ENCODE measurements around the gene GPA33. TPM values are rescaled to one million over a fixed set of nuclear protein-coding genes. Genes with fewer than 3 reads are reported as not detected.

GPA33 gene
- total RNA-seq, 3 donors from 2014 or later (not counting 1 experiment from before 2014, with no cell fraction given) = 2.9 to 4.6 (median 4.5) TPM

- no peak overlapping the region for H3K27ac ChIP-seq (ENCODE audit: low read length)
- DNase-seq (no peak), ATAC-seq (no peak)
- H3K4me3 ChIP-seq (ENCODE audit: low read length) = no peak overlapping the region
- H3K4me1 ChIP-seq (ENCODE audit: control insufficient read depth, insufficient read depth, low read length) = no peaks in the 10 kb centered on the region
- H3K27me3 ChIP-seq (ENCODE audit: control insufficient read depth, insufficient read depth, low read length) = no peaks in the 10 kb centered on the region
- Mint-ChIP-seq H3K36me3 (no peaks in the 10 kb centered on the region), H3K4me3 (no peak overlapping the region), H3K27me3 (ENCODE audit: low read depth in 2 of 2) (peaks cover 35 to 50% of the 10 kb centered on the region in 2 donors), H3K4me1 (no peaks in the 10 kb centered on the region), H3K9me3 (no peaks in the 10 kb centered on the region), H3K27ac (no peak overlapping the region)
- H3K9me3 ChIP-seq (ENCODE audit: control insufficient read depth, insufficient read depth, low read length) = no peaks in the 10 kb centered on the region
- 76% methylated on average over 7 of the region's 8 CpGs for WGBS (ENCODE audit: insufficient coverage)
- TF ChIP-seq CTCF (IDR thresholded peaks at IDR 0.05) = no peak
- intact Hi-C loops (cut with micrococcal nuclease) = no loop called here
- no peaks in the 10 kb centered on the region for H3K36me3 ChIP-seq (ENCODE audit: control insufficient read depth, insufficient read depth, low read length)
Observed at GRCh38 chr1:167132301-167133010, 42.3 kb upstream of the GPA33 start.

- no peaks in the 10 kb centered on the region for H3K27me3 ChIP-seq (ENCODE audit: control insufficient read depth, insufficient read depth, low read length)
- Mint-ChIP-seq H3K27ac (no peak overlapping the region), H3K27me3 (ENCODE audit: low read depth in 2 of 2) (peaks cover 40 to 53% of the 10 kb centered on the region in 2 donors), H3K4me1 (no peaks in the 10 kb centered on the region), H3K4me3 (no peak overlapping the region), H3K36me3 (no peaks in the 10 kb centered on the region), H3K9me3 (no peaks in the 10 kb centered on the region)
- 36% methylated on average over 4 of the region's 4 CpGs for WGBS (ENCODE audit: insufficient coverage)
- H3K4me1 ChIP-seq (ENCODE audit: control insufficient read depth, insufficient read depth, low read length) = no peaks in the 10 kb centered on the region
- H3K4me3 ChIP-seq (ENCODE audit: low read length) = no peak overlapping the region
- TF ChIP-seq CTCF (IDR thresholded peaks at IDR 0.05) = no peak
- H3K27ac ChIP-seq (ENCODE audit: low read length) = no peak overlapping the region
- ATAC-seq = no peak
- H3K9me3 ChIP-seq (ENCODE audit: control insufficient read depth, insufficient read depth, low read length) = no peaks in the 10 kb centered on the region
- intact Hi-C loops (cut with micrococcal nuclease) = no loop called here
- no peak for DNase-seq
- H3K36me3 ChIP-seq (ENCODE audit: control insufficient read depth, insufficient read depth, low read length) = no peaks in the 10 kb centered on the region
Observed at GRCh38 chr1:167130829-167131510, 40.8 kb upstream of the GPA33 start.

DNA sequence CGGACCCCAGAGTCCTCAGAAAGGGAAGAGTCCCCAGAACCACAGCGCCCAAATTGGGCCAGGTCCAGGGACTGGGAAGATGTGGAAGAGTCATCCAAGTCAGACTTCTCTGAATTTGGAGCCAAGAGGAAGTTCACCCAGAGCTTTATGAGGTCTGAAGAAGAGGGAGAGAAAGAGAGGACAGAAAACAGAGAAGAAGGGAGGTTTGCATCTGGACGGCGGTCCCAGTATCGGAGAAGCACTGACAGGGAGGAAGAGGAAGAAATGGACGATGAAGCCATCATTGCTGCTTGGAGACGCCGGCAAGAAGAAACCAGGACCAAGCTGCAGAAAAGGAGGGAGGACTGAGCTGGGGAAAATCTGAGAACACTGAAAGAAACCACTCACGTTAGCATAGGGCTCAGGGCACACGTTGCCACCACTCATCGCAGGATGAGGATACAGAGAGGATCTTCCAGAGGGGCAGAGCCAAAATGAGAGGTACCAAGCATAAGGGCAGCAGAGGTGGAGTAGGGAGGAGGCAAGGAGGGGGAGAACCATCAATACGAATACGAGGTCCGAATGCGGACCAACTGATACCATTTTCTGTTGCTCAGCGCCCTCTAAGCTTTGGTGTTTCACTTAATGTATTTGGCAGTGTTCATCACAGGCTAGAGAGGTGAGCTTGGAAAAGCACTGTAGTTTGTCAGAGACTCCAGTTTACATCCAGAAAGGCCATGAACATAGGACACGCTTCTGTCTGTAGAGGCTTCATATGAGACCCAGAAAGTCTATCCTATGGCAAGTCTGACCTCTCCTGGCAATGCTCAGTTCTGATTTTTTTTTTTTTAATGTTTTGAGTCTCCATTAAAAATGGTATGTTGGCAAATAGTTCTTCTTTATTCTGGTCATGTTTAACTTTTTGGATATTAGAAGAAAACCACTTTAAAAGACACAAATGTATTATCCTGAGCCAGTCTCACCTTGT, 38.4 kb upstream of the GPA33 start:
- Mint-ChIP-seq H3K27me3 (ENCODE audit: low read depth in 2 of 2) (peaks cover 35 to 37% of the 10 kb centered on the region in 2 donors), H3K9me3 (no peaks in the 10 kb centered on the region), H3K4me1 (peaks cover 0 to 4% of the 10 kb centered on the region in 2 donors), H3K36me3 (no peaks in the 10 kb centered on the region), H3K27ac (no peak overlapping the region), H3K4me3 (no peak overlapping the region)
- no peaks in the 10 kb centered on the region for H3K4me1 ChIP-seq (ENCODE audit: control insufficient read depth, insufficient read depth, low read length)
- ATAC-seq (peak in 1 of 3 donors; percentile 41), DNase-seq (peak in 1 of 2 donors; percentile 49)
- H3K27me3 ChIP-seq (ENCODE audit: control insufficient read depth, insufficient read depth, low read length) = no peaks in the 10 kb centered on the region
- H3K9me3 ChIP-seq (ENCODE audit: control insufficient read depth, insufficient read depth, low read length) = no peaks in the 10 kb centered on the region
- no peaks in the 10 kb centered on the region for H3K36me3 ChIP-seq (ENCODE audit: control insufficient read depth, insufficient read depth, low read length)
- H3K4me3 ChIP-seq (ENCODE audit: low read length) = no peak overlapping the region
- intact Hi-C loops (cut with micrococcal nuclease) = loop anchor here (1.0 to 5.0 kb wide), 2 partner anchors 62 to 216 kb away; no protein-coding TSS in a partner anchor
- peak; percentile 17 for TF ChIP-seq CTCF (IDR thresholded peaks at IDR 0.05)
- no peak overlapping the region for H3K27ac ChIP-seq (ENCODE audit: low read length)
- 86% methylated on average over 17 of the region's 17 CpGs for WGBS (ENCODE audit: insufficient coverage)
